Measurements from ENCODE around the gene PRPF18.

DNA sequence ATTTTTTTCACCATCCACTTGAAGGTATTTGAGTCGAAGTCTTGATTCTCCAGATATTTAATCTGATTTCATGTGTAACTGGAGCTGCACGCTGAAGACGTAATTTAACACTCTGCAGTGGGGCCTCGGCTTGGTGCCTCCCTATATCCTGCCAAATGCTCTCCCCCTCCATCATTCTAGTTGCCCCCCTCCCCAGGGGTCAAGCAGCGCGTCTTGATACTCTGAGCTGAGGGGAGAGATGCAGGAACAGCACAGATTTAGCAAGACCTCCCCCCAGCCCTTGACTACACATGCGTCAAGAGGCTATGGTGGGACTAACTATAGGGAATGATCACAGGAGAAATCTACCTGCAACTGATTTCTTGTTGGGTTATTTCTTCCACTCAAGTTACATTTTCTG, 85.8 kb downstream of the PRPF18 start:
- TF ChIP-seq JUN (CRISPR knock-in tag; IDR thresholded peaks at IDR 0.05) (no peak), FOXJ3 (CRISPR knock-in tag; IDR thresholded peaks at IDR 0.05; ENCODE audit: borderline replicate concordance) (no peak), E2F1 (CRISPR knock-in tag; IDR thresholded peaks at IDR 0.05) (no peak), NFYB (CRISPR knock-in tag; conservative IDR thresholded peaks at IDR 0.05; ENCODE audit: low read depth) (no peak), ESRRA (CRISPR knock-in tag; IDR thresholded peaks at IDR 0.05; ENCODE audit: borderline replicate concordance) (no peak), ZNF138 (CRISPR knock-in tag; conservative IDR thresholded peaks at IDR 0.05) (no peak), RELA (CRISPR knock-in tag; IDR thresholded peaks at IDR 0.05; ENCODE audit: borderline replicate concordance) (no peak), ZSCAN18 (CRISPR knock-in tag; IDR thresholded peaks at IDR 0.05) (no peak), ETV6 (CRISPR knock-in tag; IDR thresholded peaks at IDR 0.05) (no peak), NR2C2 (CRISPR knock-in tag; IDR thresholded peaks at IDR 0.05) (no peak)
- TF ChIP-seq, protein P1, sequence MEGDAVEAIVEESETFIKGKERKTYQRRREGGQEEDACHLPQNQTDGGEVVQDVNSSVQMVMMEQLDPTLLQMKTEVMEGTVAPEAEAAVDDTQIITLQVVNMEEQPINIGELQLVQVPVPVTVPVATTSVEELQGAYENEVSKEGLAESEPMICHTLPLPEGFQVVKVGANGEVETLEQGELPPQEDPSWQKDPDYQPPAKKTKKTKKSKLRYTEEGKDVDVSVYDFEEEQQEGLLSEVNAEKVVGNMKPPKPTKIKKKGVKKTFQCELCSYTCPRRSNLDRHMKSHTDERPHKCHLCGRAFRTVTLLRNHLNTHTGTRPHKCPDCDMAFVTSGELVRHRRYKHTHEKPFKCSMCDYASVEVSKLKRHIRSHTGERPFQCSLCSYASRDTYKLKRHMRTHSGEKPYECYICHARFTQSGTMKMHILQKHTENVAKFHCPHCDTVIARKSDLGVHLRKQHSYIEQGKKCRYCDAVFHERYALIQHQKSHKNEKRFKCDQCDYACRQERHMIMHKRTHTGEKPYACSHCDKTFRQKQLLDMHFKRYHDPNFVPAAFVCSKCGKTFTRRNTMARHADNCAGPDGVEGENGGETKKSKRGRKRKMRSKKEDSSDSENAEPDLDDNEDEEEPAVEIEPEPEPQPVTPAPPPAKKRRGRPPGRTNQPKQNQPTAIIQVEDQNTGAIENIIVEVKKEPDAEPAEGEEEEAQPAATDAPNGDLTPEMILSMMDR (IDR thresholded peaks at IDR 0.05): no peak
- TF ChIP-seq, protein P2, sequence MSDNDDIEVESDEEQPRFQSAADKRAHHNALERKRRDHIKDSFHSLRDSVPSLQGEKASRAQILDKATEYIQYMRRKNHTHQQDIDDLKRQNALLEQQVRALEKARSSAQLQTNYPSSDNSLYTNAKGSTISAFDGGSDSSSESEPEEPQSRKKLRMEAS (CRISPR knock-in tag; IDR thresholded peaks at IDR 0.05): no peak
- TF ChIP-seq, protein P3, sequence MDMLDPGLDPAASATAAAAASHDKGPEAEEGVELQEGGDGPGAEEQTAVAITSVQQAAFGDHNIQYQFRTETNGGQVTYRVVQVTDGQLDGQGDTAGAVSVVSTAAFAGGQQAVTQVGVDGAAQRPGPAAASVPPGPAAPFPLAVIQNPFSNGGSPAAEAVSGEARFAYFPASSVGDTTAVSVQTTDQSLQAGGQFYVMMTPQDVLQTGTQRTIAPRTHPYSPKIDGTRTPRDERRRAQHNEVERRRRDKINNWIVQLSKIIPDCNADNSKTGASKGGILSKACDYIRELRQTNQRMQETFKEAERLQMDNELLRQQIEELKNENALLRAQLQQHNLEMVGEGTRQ (CRISPR knock-in tag; IDR thresholded peaks at IDR 0.05): no peak
